ENCODE measurements around the gene SEPTIN12. TPM values are rescaled to one million over a fixed set of nuclear protein-coding genes. Genes with fewer than 3 reads are reported as not detected.
A peak's percentile ranks its signal among the peaks of the same experiment; 100 is the strongest.

SEPTIN12 gene
- polyA plus RNA-seq, 1 donor from 2014 or later = 1.8 TPM

GRCh38 chr16:4734730-4735535 lies 53.2 kb downstream of the SEPTIN12 start:
- Histone ChIP-seq H3K9me3 (ENCODE audit: low read length) (no peaks in the 10 kb centered on the region), H3K27ac (ENCODE audit: low read length) (peak overlapping the region; percentile 57), H2AFZ (ENCODE audit: low read depth, low read length) (peak overlapping the region; percentile 93), H3F3A (ENCODE audit: insufficient read depth, low read length, poor library complexity, severe bottlenecking) (no peaks in the 10 kb centered on the region), H3K9ac (ENCODE audit: low read length) (peak overlapping the region; percentile 82), H3K4me3 (ENCODE audit: low read length) (peak overlapping the region; percentile 93), H3K27me3 (ENCODE audit: insufficient read depth, low read depth, low read length) (no peaks in the 10 kb centered on the region), H3K79me2 (replicated peaks; ENCODE audit: insufficient read depth, low read length) (peaks cover 14% of the 10 kb centered on the region), H3K4me2 (ENCODE audit: low read length) (peak overlapping the region; percentile 78), H3K9me2 (ENCODE audit: insufficient read depth, low read length) (no peaks in the 10 kb centered on the region), H4K20me1 (ENCODE audit: insufficient read depth) (no peaks in the 10 kb centered on the region), H3K36me3 (ENCODE audit: insufficient read depth, low read length) (no peaks in the 10 kb centered on the region)
- TF ChIP-seq SMC3 (conservative IDR thresholded peaks at IDR 0.05; ENCODE audit: poor library complexity) = peak; percentile 18
- no peak for TF ChIP-seq TAF1 (IDR thresholded peaks at IDR 0.05; ENCODE audit: low read depth)
- peak; percentile 84 for TF ChIP-seq MXI1 (conservative IDR thresholded peaks at IDR 0.05; ENCODE audit: poor library complexity, severe bottlenecking)
- peak; percentile 15 for TF ChIP-seq RAD21 (conservative IDR thresholded peaks at IDR 0.05)

- Histone ChIP-seq H3K79me2 (replicated peaks; ENCODE audit: insufficient read depth, low read length) (peaks cover 14% of the 10 kb centered on the region), H4K20me1 (ENCODE audit: insufficient read depth) (no peaks in the 10 kb centered on the region), H3K9ac (ENCODE audit: low read length) (peak within 1 kb of the TSS; percentile 82), H3F3A (ENCODE audit: insufficient read depth, low read length, poor library complexity, severe bottlenecking) (no peaks in the 10 kb centered on the region), H3K9me3 (ENCODE audit: low read length) (no peaks in the 10 kb centered on the region), H3K27ac (ENCODE audit: low read length) (peak within 1 kb of the TSS; percentile 70), H3K4me2 (ENCODE audit: low read length) (peak within 1 kb of the TSS; percentile 78), H2AFZ (ENCODE audit: low read depth, low read length) (peak within 1 kb of the TSS; percentile 93), H3K4me3 (ENCODE audit: low read length) (peak within 1 kb of the TSS; percentile 93), H3K9me2 (ENCODE audit: insufficient read depth, low read length) (no peaks in the 10 kb centered on the region), H3K27me3 (ENCODE audit: insufficient read depth, low read depth, low read length) (no peaks in the 10 kb centered on the region), H3K36me3 (ENCODE audit: insufficient read depth, low read length) (no peaks in the 10 kb centered on the region)
- no peak for TF ChIP-seq CTCF (IDR thresholded peaks at IDR 0.05; ENCODE audit: poor library complexity, severe bottlenecking)
- TF ChIP-seq MXI1 (conservative IDR thresholded peaks at IDR 0.05; ENCODE audit: poor library complexity, severe bottlenecking) = peak; percentile 92
- peak; percentile 29 for TF ChIP-seq SMC3 (conservative IDR thresholded peaks at IDR 0.05; ENCODE audit: poor library complexity)
- TF ChIP-seq RAD21 (conservative IDR thresholded peaks at IDR 0.05) = no peak
- no peak for TF ChIP-seq REST (IDR thresholded peaks at IDR 0.05; ENCODE audit: borderline replicate concordance)
- no peak for TF ChIP-seq TAF1 (IDR thresholded peaks at IDR 0.05; ENCODE audit: low read depth)
- TF ChIP-seq EP300 (conservative IDR thresholded peaks at IDR 0.05; ENCODE audit: poor library complexity, severe bottlenecking) = peak; percentile 37
- TF ChIP-seq POLR2AphosphoS5 (IDR thresholded peaks at IDR 0.05) = peak; percentile 55
- no peak for TF ChIP-seq EZH2 (IDR thresholded peaks at IDR 0.05; ENCODE audit: borderline replicate concordance, insufficient read depth, low read length, poor library complexity, severe bottlenecking)
Measured at GRCh38 chr16:4734063-4734729, 53.9 kb downstream of the SEPTIN12 start, which contains the start of the genes ANKS3 and DNAAF8. Gene ANKS3 (minus strand): TSS chr16:4734271. CDS start chr16:4730149, 4,122 bp downstream. Gene DNAAF8 (plus strand): TSS chr16:4734537. CDS start chr16:4736515, 1,978 bp downstream.

All from neural cell (in vitro differentiated cells).